Measurements from ENCODE around the gene REN. TPM values are rescaled to one million over a fixed set of nuclear protein-coding genes. Genes with fewer than 3 reads are reported as not detected.

REN gene
- 10 to 100 TPM in 3 of 4 donors, 1 to 10 TPM in 1; 8.2 to 94.2 (median 62.3) TPM for polyA plus RNA-seq (ENCODE audit: insufficient read length in 4 of 4)

GRCh38 chr1:204166219-204166618, at the start of gene REN:
REN (minus strand) TSS chr1:204166337; CDS start chr1:204166293, 44 bp downstream.
- no peak for DNase-seq (ENCODE audit: low read depth in 4 of 4, low spot score in 3 of 4)

GRCh38 chr1:204213668-204214662, 47.8 kb upstream of the REN start, which contains the start of gene GOLT1A:
GOLT1A (minus strand) TSS chr1:204213988; CDS start chr1:204213906, 82 bp downstream.
- DNase-seq (ENCODE audit: low read depth in 4 of 4, low spot score in 3 of 4) = peak; percentile 66 to 82 (median 69)

GRCh38 chr1:204212715-204213114, 46.6 kb upstream of the REN start:
- no peak for DNase-seq (ENCODE audit: low read depth in 4 of 4, low spot score in 3 of 4)

GRCh38 chr1:204211046-204211445, 44.9 kb upstream of the REN start:
- DNase-seq (ENCODE audit: low read depth in 4 of 4, low spot score in 3 of 4) = no peak

GRCh38 chr1:204207136-204207616, 41.0 kb upstream of the REN start:
- no peak for DNase-seq (ENCODE audit: low read depth in 4 of 4, low spot score in 3 of 4)

- no peak for DNase-seq (ENCODE audit: low read depth in 4 of 4, low spot score in 3 of 4)
Observed at GRCh38 chr1:204206121-204206520, 40.0 kb upstream of the REN start.

- no peak for DNase-seq (ENCODE audit: low read depth in 4 of 4, low spot score in 3 of 4)
Observed at GRCh38 chr1:204205486-204205885, 39.3 kb upstream of the REN start.

- DNase-seq (ENCODE audit: low read depth in 4 of 4, low spot score in 3 of 4) = no peak
Observed at GRCh38 chr1:204204944-204205343, 38.8 kb upstream of the REN start.

GRCh38 chr1:204203206-204203767, 37.1 kb upstream of the REN start:
- no peak for DNase-seq (ENCODE audit: low read depth in 4 of 4, low spot score in 3 of 4)

GRCh38 chr1:204202481-204202880, 36.3 kb upstream of the REN start:
- no peak for DNase-seq (ENCODE audit: low read depth in 4 of 4, low spot score in 3 of 4)

GRCh38 chr1:204201348-204202040, 35.4 kb upstream of the REN start:
- DNase-seq (ENCODE audit: low read depth in 4 of 4, low spot score in 3 of 4) = no peak

GRCh38 chr1:204199579-204199978, 33.4 kb upstream of the REN start:
- no peak for DNase-seq (ENCODE audit: low read depth in 4 of 4, low spot score in 3 of 4)

GRCh38 chr1:204198348-204199340, 32.5 kb upstream of the REN start:
- DNase-seq (ENCODE audit: low read depth in 4 of 4, low spot score in 3 of 4) = no peak

- DNase-seq (ENCODE audit: low read depth in 4 of 4, low spot score in 3 of 4) = no peak
Observed at GRCh38 chr1:204197068-204197467, 30.9 kb upstream of the REN start.

GRCh38 chr1:204196068-204196795, 30.1 kb upstream of the REN start, which contains the start of gene KISS1:
KISS1 (minus strand) TSS chr1:204196491; CDS start chr1:204192876, 3,615 bp downstream.
- DNase-seq (ENCODE audit: low read depth in 4 of 4, low spot score in 3 of 4) = no peak

- no peak for DNase-seq (ENCODE audit: low read depth in 4 of 4, low spot score in 3 of 4)
Observed at GRCh38 chr1:204194771-204195170, 28.6 kb upstream of the REN start.

GRCh38 chr1:204194080-204194479, 27.9 kb upstream of the REN start:
- no peak for DNase-seq (ENCODE audit: low read depth in 4 of 4, low spot score in 3 of 4)

- no peak for DNase-seq (ENCODE audit: low read depth in 4 of 4, low spot score in 3 of 4)
Observed at GRCh38 chr1:204192589-204193352, 26.6 kb upstream of the REN start.

All from left renal pelvis (tissue), 4 donors.